ENCODE measurements around the gene TBC1D19.

GRCh38 chr4:26590639-26591038, 6.8 kb downstream of the TBC1D19 start:
- TF ChIP-seq EZH2phosphoT487 (IDR thresholded peaks at IDR 0.05; ENCODE audit: borderline replicate concordance) (no peak), CTCF (conservative IDR thresholded peaks at IDR 0.05; ENCODE audit: low read length) (no peak)

All from Loucy (cell line).